Left colon (tissue), 2 donors: ENCODE data around the gene HLA-DPB1. TPM values are rescaled to one million over a fixed set of nuclear protein-coding genes. Genes with fewer than 3 reads are reported as not detected.
A peak's percentile ranks its signal among the peaks of the same experiment; 100 is the strongest.
"Not testable (repeated sequence)": the region's sequence is repeated elsewhere in the genome, so short reads cannot be mapped to it uniquely, and the experiment has no call there.

Experiments
- ATAC-seq: fragments of 200-7000 bp; cut with Tn5 transposase; one replicate; pipeline ENCODE4 v1.9.1; 2020; ENCODE audit warnings: mild to moderate bottlenecking, moderate library complexity
- DNase-seq, 2 donors: peaks; one replicate each; pipeline ENCODE4 v3.0.0-alpha.2; 2020
- intact Hi-C, 2 donors: fragments of 100-400 bp; cut with DNase I in 1 of 2; cut with micrococcal nuclease in 1 of 2; formaldehyde crosslinking; loops; one replicate each; pipeline versions ENCODE4 v1.11.2 to v1.14.0; 2022; cut with DNase I, micrococcal nuclease
- long read RNA-seq: library from polyadenylated mRNA; unstranded; transcript quantifications from one replicate; pipeline ENCODE4 v2.0.0, GENCODE V29; 2021
- total RNA-seq, 2 donors: library from RNA; stranded (reverse); fragmentation: NEBNext Ultra II Directional; extraction: Animal tissue kit (Norgen Biotek cat#: 25700); gene quantifications; one replicate each; pipeline ENCODE4 v1.2.1, GENCODE V29; 2021
- donor health status: DM: no; HTN: no; CAD: no.
- donor health status: DM: yes; HTN: yes; CAD: no.

Gene HLA-DPB1
- total RNA-seq = 10 to 100 TPM; 15.1 to 65.5 TPM
- long read RNA-seq, transcript HLA-DPB1-211 (6 exons, 1,560 nt) = major isoform, 13 of 16 reads
- long read RNA-seq, partial matches to known transcripts = 2 of 16 reads
- long read RNA-seq, other reads (novel, unspliced or antisense) = 1 of 16 reads

DNA sequence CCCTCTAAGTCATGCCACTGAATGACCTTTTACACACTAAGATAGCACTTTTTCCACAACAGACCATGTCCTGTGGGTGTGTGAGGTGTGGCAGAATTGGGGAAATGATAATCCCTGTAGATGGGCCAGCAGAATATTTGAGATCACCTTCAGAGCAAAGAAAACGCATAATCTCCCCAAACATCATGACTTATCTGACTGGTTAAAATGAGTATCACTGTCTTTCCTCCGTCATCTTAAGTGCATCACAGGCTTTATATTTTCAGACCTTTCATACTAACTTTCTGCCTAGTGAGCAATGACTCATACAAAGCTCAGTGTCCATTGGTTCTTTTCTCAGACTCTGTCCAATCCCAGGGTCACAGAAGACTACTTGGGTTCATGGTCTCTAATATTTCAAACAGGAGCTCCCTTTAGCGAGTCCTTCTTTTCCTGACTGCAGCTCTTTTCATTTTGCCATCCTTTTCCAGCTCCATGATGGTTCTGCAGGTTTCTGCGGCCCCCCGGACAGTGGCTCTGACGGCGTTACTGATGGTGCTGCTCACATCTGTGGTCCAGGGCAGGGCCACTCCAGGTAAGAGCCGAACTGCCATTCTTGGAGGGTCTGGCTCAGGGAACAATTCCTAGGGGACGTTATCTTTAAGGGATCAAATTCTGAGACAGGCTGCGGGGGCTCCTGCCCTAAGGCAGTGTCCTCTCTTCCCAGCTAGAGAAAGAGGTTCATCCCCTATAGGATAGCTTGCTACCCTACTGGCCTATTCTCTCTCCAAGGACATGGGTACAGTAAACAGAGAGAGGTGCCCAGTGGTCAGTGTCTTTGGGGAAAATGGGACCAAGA is at the start of gene HLA-DPB1:
HLA-DPB1 (plus strand) TSS at position 423 of the 838 bp plus-strand sequence; CDS start at position 475, 52 bp downstream.
- ATAC-seq (peak; percentile 85), DNase-seq (no peak)
- intact Hi-C loops = no loop called here

DNA sequence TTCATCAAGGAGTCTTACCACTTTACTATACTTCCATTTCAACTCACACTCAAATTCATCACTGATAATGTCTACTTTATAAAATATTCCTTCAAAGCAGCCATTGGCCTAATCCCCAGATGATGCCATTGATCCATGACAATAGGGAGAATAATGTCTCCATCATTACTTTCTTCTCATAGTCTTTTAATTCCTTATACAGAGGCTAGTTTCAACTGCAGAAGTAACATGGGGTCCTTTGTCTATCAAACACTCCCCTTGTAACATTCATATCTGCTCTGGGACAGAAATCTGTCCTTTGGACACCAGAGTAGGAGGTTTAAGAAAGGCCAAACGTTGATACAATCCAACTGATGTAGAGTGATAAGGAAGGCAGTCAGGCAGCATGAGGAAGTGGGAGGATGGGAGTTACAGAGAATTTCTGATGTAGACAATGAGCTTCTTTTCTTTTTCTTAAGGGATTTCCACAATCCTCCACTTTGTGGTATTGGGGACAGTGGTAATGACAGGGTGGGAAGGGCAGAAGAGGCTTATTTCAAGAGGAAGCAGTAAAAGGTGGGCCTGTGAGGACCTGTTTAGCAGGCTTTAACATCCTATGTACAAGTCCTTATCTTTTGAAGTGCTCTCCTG is 47.5 kb upstream of the HLA-DPB1 start:
- intact Hi-C loops = no loop called here
- ATAC-seq (no peak), DNase-seq (no peak)

DNA sequence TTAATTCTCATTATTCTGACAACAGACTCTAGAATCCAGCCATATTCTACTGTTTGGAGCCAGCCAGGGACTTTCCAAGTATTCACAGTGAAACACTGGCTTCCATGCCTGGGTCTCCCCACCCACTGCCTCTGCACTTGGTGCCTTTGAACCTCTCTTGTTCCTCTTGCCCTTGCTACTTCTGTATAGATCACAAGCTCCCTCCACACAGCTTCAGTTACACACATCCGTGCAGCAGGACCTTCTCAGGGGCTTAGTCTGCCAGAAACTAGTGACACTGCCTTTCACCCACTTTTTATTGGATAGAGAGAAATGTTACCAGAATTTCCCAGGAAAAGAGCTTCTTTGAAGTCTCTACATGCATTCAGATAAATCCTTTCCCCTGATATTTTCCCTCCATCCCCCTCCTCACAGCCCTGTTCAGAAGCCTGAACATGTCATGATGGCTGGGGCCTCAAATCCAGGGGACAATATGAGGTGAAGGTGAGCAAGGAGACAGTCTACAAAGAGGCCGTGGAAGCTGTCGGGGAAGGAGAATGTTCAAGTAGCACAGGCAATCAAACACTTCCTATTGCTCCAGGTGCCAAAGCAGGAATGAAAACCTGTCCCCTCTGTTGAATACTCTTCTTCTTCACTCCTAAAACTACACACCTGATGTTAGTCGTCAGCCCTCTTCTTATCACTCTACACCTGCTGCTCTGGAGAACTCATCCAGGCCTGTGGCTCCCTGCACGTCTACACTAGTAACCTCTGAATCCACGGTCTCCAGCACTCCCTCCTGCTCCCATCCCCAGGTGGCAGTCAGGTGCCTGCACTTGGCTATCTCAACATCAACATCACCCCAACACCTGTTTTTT is 46.2 kb upstream of the HLA-DPB1 start:
- ATAC-seq (peak; percentile 44), DNase-seq (peak in 1 of 2 donors; percentile 34)
- intact Hi-C loops = no loop called here

DNA sequence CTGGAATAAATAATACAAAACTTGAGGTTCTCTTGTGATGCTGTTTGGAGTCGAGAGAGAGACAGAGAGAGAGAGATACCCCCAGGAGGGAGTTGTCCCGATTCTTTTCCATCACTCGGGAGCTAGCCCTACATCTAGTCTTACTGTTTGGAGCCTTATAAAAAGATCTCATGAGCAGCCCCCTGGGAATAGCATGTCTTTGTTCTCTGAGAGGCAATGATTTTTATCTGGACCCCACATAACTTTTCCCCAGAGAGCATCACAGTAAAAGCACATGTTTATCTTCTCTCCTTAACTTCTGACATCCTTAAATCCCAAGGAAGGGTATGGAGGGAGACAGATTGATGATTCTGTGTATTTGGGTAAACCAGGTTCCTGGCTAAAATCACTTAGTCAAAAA is 45.5 kb upstream of the HLA-DPB1 start:
- DNase-seq = no peak
- ATAC-seq = no peak
- intact Hi-C loops = no loop called here

DNA sequence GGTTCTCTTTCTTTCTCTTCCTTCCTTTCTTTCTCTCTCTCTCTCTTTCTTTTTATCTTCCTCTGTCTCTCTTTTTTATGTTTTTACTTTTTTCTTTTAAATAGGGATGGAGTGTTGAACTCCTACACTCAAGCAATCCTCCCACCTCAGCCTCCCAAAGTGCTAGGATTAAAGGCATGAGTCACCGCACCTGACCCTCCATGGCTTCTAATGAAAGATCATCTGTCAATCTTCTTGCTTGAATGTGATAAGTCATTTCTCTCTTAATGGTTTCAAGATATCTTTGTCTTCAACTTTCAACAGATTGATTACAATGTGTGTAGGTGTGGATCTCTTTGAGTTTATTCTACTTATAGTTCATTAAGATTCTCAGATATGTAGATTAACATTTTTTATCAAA is 41.2 kb upstream of the HLA-DPB1 start:
- intact Hi-C loops = no loop called here
- no peak for DNase-seq

DNA sequence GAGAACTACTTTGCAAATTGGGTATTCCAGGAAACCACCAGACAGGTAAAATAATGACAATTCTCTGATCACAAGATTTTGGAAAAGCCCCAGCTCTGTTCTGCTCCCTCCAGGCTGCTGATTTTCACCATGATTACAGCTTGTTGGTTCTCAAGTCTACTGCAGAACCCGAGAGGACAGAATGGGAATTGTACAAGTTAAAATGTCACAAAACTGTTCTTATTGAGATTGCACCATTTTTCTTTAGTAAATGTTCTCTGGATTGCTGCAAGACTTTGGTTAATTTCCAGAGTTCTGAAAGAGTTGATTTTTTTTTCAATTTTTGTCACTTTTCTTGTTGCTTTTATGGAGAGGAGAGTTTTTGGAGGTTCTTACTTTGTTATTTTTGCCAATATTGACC is 39.3 kb upstream of the HLA-DPB1 start:
- DNase-seq (no peak), ATAC-seq (no peak)
- intact Hi-C loops = no loop called here

More for the DNA sequence above, 41.2 kb upstream of the HLA-DPB1 start:
- no peak for ATAC-seq

DNA sequence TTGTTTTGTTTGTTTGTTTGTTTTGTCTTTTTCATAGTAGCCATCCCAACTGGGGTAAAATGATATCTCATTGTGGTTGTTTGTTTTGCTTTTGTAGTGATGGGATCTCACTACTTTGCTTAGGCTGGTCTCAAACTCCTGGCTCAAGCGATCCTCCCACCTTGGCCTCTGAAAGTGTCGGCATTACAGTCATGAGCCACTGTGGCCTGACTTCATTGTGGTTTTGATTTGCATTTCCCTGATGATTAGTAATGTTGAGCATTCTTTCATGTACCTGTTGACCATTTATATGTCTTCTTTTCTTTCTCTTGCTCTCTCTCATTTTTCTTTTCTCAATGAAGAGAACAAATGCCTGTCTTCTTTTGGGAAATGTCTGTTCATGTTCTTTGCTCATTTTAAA is 35.6 kb upstream of the HLA-DPB1 start:
- DNase-seq (no peak), ATAC-seq (no peak)
- intact Hi-C loops = no loop called here

DNA sequence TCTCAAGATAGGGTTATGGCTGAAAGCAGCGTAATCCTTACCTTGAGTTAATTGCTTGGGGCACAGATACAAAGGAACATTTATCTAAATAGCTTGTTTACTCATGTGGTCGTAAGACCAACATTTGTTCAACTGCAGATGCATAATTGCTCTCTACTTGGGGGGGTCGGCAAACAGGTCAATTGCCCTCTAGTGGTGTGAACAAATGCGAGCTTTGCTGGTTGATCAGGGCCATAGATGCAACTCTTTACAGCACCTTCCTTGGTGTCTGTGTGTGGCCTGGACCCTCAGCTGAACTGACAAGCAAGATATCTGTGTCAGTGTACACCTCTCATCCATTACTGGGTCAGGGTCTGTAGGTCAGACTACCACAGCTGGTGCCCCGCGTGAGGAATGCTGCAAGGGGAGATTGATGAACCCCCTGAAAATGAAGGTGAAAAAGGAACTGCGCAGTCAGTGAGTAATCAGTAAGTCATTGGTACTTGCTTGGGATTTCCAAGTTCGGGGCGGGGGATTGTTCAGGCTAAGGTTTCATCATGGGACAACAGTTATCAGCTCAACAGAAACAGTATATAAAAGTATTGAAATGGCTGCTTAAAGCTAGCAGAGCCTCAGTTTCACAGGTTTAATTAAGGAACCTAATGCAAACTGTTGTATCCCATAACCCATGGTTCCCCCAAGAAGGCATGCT is 26.3 kb upstream of the HLA-DPB1 start:
- intact Hi-C loops = no loop called here
- no peak for ATAC-seq
- DNase-seq = no peak

DNA sequence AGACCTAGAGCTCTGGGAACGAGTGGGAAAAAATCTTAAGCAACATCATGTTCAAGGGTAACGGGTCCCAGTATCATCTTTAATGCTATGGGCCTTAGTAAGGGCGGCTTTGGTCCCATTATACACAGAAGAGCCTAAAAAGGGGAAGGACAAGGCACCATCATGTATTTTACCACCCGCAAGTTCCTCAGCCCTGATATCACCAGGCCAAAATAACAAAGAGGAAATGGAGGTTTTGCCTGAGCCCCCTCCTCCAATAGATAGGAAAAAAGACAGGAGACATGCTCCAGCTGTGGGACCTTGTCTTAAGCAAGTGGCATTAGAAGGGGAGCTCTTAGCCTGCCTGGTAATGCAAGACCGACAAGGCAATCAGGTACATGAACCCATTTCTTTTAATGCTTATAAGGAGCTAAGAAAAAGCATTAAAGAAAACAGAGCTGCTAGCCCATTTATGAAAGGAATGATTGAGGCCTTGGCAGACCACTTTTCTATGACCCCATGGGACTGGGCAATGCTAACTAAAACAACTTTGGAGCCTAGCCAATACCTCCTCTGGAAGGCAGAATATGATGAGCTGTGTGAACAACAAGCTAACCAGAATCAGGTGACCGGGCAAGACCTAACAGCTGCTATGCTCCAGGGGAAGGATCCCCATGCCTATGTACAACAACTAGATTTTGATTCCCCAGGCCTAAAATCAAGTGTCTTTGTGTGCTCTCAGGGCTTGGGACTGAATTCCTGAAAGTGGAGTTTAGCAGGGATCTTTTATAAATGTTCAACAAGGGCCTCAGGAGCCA is 25.6 kb upstream of the HLA-DPB1 start:
- DNase-seq (no peak), ATAC-seq (no peak)
- intact Hi-C loops = no loop called here

DNA sequence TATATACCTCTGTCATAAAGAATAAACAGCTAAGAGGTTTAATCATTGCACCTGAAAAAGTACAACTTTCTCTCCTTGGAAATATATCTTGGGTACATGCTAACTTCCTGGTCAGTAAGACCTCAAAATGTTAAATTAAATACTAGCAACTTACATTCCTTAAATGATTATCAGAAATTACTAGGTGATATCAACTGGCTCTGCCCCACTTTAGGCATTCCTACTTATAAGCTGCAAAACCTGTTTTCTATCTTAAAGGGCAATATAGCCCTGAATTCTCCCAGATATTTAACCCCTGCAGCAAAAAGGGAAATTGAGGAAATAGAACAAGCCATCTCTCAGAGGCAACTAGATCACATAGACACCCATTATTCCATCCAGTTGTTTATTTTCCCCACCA is 23.2 kb upstream of the HLA-DPB1 start:
- intact Hi-C loops = no loop called here
- ATAC-seq = no peak
- no peak for DNase-seq

DNA sequence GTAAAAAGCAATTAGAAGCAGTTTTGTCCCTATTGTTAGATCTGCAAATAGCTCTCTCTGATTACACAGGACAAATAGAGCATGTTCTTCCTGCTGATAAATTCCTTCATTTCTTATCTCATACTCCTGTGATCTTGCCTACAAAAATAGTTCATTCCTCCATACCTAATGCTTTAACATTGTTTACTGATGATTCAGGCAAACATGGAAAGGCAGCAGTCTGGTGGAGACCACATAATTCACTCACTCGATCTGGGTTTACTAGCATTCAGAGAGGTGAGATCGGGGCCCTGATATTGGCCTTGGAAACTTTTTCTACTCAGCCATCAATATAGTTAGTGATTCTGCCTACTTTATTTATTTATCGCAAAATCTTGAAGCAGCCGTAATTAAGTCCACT is 22.6 kb upstream of the HLA-DPB1 start:
- no peak for DNase-seq
- no peak for ATAC-seq
- intact Hi-C loops = no loop called here

DNA sequence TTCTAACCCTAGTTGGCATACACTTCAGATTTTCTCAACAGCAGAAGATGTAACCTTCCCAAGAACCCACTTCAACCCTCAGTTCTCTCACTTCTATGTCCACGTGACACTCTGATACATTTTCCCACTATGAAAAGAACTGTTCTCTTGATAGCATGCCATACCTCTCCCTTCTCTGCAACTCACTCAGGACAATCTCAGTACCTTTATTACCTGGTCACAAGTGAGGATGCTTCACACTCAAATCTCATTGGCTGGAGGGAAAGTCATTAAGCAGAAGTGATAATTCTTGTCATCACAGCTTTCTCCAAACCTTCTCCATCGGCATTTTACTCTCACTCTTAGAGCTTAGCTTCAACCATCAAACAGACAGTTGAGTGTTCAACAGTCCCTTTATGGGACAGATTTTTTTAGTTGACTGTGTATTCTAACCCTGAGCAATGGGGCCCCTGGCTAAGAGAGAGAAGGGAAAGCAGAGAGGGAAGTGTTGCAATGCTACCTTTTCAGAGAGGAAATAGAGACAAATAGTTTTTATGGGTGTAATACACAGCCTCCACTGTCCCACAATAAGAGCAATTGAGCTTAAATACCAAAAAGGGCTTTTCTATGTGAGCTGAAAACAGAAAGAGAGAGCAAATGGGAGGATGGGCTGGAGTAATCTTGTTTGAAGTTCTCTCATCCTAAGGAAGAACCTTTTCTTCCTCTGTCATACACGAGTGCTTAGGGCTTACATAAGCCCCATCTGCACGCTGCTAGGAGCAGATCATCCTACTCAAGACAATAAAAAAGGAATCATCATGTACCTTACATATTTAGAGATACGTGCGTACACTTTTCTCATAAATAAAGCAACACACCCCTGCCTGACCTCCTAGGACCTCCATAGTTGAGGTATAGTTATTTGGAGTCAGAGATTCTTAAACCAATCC is 18.3 kb upstream of the HLA-DPB1 start:
- intact Hi-C loops = no loop called here
- no peak for ATAC-seq
- no peak for DNase-seq

DNA sequence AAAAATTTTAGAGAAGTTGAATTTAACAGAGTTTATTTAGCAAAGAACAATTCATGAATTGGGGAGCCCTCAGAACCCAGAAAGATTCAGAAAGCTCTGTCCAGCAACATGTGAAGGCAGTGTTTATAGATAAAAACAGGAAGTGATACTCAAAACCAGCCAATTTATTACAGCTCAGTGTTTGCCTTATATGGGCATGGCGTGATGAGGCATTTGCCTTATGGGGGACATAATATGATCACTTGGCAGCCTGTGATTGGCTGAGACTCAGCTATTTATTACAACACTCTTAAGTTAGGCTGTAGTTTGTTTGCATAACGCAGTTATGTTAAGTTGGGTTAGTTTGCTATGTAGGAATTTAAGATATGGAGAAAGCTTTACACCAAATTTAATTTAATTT is 13.8 kb upstream of the HLA-DPB1 start:
- DNase-seq (no peak), ATAC-seq (no peak)
- intact Hi-C loops = no loop called here

DNA sequence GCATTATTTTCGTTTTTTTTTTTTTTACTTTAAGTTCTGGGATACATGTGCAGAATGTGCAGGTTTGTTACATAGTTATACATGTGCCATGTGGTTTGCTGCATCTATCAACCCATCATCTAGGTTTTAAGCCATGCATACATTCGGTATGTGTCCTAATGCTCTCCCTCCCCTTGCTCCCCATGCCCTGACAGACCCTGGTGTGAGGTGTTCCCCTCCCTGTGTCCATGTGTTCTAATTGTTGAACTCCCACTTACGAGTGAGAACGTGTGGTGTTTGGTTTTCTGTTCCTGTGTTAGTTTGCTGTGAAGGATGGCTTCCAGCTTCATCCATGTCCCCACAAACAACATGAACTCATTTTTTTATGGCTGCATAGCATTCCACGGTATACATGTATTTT is 12.4 kb upstream of the HLA-DPB1 start:
- DNase-seq, intact Hi-C loops, ATAC-seq: not testable (repeated sequence)

DNA sequence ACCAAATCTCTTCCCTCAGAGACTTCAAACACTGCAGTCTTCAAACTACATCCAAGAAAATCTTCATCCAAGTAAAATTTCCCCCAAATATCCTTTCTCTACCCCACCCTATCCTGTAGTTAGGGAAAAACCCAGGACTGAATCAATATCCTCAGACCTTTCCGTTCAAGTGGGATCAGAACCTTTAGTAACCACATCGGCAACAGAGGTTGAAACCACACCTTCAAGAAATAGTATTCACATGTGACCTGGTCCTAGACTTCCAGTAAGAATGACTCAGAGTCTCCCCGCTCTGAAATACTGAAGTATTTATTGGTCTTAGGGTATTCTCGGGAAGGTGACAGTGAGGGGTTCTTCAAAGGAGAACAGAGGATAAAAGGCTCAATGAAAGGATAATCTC is 11.1 kb upstream of the HLA-DPB1 start:
- ATAC-seq (no peak), DNase-seq (no peak)
- intact Hi-C loops = no loop called here

DNA sequence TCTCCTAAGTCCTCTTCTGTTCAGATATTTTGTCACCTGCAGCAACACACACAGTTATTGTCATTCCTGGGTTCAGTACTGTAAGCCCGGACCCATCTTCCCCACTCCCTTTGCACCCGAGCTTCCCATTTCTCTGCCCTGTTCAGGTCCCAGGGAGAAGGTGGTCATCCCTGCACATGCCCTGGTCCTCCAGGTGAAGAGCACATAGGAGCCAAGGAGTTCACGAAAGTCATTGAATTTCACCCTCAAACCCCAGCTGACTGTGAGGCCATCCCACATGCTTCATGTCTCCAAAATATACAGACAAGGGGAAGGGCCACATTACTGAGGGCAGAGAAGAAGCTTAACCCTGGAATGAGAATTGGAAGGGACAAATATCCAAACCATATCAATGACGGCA is 10.5 kb upstream of the HLA-DPB1 start:
- intact Hi-C loops = no loop called here
- DNase-seq = no peak
- no peak for ATAC-seq

DNA sequence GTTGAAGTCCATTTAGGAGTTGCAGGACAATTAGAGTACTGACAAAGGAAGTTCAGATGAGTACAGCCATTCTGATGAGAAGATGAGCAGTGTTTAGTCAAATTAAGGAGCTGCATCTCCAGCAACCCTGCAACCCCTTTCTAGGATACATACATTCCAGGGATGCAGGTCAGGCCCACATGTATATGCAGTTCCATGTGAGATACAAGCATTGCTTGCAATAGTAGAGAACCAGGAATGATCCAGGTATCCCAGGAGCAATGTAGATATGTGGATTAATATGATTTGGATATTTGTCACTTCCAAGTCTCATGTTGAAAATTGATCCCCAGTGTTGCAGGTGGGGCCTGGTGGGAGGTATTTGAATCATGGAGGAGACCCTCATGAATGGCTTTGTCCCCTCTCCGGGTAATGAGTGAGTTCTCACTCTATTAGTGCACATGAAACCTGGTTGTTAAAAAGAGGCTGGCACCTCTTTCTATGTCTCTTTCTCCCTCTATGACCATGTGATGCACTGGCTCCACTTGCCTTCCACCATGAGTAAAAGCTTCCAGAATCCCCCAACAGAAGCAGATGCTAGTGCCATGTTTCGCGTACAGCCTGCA is 8.8 kb upstream of the HLA-DPB1 start:
- ATAC-seq = no peak
- intact Hi-C loops = no loop called here
- DNase-seq = no peak
